Activated CD8-positive, alpha-beta T cell treated with anti-CD3 and anti-CD28 coated beads for 36 hours (primary cell): ENCODE results near the gene MECR. TPM values are rescaled to one million over a fixed set of nuclear protein-coding genes. Genes with fewer than 3 reads are reported as not detected.

ENCODE experiments used
- ATAC-seq: fragments of 200-7000 bp; cut with Tn5 transposase; one replicate; pipeline ENCODE4 v1.10.0; 2021; ENCODE audit warnings: mild to moderate bottlenecking, moderate library complexity
- CTCF ChIA-PET: fragments of 350-600 bp; sonication (Branson Sonifier 250); formaldehyde crosslinking; loops from one replicate; lab custom pipeline; 2021; ENCODE audit warnings: antibody characterized with exemption; lab: Charles Lee
- POLR2A ChIA-PET: fragments of 350-600 bp; sonication (Branson Sonifier 250); formaldehyde crosslinking; loops from one replicate; lab custom pipeline; 2021; ENCODE audit warnings: antibody characterized with exemption; lab: Charles Lee
- DNase-seq: peaks from one replicate; pipeline ENCODE4 v3.0.0-alpha.2; 2020
- H3K27ac Mint-ChIP-seq: one replicate; pipeline ENCODE4 v1.8.0; 2021; ENCODE audit warnings: mild to moderate bottlenecking, mixed read lengths
- H3K27me3 Mint-ChIP-seq: one replicate; pipeline ENCODE4 v1.8.0; 2021; ENCODE audit warnings: mixed read lengths
- H3K36me3 Mint-ChIP-seq: one replicate; pipeline ENCODE4 v1.8.0; 2021; ENCODE audit warnings: low read depth, mixed read lengths
- H3K4me1 Mint-ChIP-seq: one replicate; pipeline ENCODE4 v1.8.0; 2021; ENCODE audit warnings: low read depth, mixed read lengths
- H3K4me3 Mint-ChIP-seq: one replicate; pipeline ENCODE4 v1.8.0; 2021; ENCODE audit warnings: mild to moderate bottlenecking, moderate library complexity, mixed read lengths
- H3K9me3 Mint-ChIP-seq: one replicate; pipeline ENCODE4 v1.8.0; 2021; ENCODE audit warnings: mixed read lengths
- intact Hi-C: fragments of 100-400 bp; cut with micrococcal nuclease; formaldehyde crosslinking; loops from one replicate; pipeline ENCODE4 v1.10.0; 2022
- total RNA-seq, 2 experiments: library from RNA; stranded (reverse); gene quantifications; one replicate each; pipeline ENCODE4 v1.2.3, GENCODE V29; 2021
- TF ChIP-seq, protein P1 (sequence below): fragments of 200-600 bp; IDR thresholded peaks from one replicate; pipeline ENCODE4 v1.8.0; 2022; ENCODE audit warnings: antibody characterized with exemption, mild to moderate bottlenecking

MECR gene, protein sequence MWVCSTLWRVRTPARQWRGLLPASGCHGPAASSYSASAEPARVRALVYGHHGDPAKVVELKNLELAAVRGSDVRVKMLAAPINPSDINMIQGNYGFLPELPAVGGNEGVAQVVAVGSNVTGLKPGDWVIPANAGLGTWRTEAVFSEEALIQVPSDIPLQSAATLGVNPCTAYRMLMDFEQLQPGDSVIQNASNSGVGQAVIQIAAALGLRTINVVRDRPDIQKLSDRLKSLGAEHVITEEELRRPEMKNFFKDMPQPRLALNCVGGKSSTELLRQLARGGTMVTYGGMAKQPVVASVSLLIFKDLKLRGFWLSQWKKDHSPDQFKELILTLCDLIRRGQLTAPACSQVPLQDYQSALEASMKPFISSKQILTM
- 10 to 100 TPM; 42.2 to 43.5 TPM for total RNA-seq

DNA sequence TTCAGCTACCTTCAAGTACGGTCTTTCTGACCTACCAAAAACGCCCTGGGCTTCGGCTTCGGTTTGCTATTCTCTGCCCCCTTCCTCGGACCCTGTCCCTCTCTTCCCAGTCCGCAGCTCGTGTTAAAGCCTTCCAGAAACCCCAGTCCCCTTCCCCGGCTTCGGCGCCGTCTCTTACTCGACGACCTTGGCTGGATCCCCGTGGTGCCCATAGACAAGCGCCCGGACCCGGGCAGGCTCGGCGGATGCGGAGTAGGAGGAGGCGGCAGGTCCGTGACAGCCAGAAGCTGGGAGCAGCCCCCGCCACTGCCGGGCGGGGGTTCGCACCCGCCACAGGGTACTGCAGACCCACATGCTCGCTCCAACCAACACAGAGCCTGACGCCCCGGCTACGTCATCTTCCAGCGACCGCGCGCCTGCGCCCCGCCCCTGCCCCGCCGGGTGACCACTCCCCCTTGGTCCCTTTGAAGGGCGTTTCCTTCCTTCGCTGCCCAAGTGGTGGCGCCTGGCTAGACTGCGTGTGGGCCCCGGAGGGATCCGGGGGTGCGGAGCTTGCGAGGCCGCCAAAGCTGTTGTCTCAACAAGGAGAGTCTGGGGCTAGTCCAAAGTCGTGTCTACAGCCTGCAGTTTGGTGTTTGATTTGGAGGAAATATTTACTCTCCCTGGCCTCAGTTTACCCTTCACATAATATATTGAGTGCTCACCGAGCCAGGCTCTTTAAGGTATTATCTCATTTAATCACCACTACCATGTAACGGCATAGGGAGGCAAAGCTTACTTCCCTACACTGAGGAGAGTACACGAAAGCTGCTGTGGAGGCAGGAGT, at the start of gene MECR:
MECR (minus strand) TSS at position 382 of the 826 bp plus-strand sequence; CDS start at position 354, 28 bp downstream.
- DNase-seq (peak; percentile 96), ATAC-seq (peak; percentile 98)
- Mint-ChIP-seq H3K4me1 (peaks cover 21% of the 10 kb centered on the region), H3K4me3 (peak within 1 kb of the TSS; percentile 97), H3K27me3 (peaks cover 3% of the 10 kb centered on the region), H3K27ac (peak within 1 kb of the TSS; percentile 89), H3K9me3 (no peaks in the 10 kb centered on the region), H3K36me3 (no peaks in the 10 kb centered on the region)
- ChIA-PET POLR2A (interaction anchor here (0.6 to 3.1 kb wide), 9 partner anchors 9 to 220 kb away, joined by 3 to 11 read pairs (median 3); partner anchors contain the start of gene SRSF4), CTCF (interaction anchor here (0.7 to 2.1 kb wide), 7 partner anchors 10 to 1488 kb away, joined by 3 to 11 read pairs (median 3); partner anchors contain the start of gene SRSF4)
- intact Hi-C loops: no loop called here
- TF ChIP-seq, protein P1, sequence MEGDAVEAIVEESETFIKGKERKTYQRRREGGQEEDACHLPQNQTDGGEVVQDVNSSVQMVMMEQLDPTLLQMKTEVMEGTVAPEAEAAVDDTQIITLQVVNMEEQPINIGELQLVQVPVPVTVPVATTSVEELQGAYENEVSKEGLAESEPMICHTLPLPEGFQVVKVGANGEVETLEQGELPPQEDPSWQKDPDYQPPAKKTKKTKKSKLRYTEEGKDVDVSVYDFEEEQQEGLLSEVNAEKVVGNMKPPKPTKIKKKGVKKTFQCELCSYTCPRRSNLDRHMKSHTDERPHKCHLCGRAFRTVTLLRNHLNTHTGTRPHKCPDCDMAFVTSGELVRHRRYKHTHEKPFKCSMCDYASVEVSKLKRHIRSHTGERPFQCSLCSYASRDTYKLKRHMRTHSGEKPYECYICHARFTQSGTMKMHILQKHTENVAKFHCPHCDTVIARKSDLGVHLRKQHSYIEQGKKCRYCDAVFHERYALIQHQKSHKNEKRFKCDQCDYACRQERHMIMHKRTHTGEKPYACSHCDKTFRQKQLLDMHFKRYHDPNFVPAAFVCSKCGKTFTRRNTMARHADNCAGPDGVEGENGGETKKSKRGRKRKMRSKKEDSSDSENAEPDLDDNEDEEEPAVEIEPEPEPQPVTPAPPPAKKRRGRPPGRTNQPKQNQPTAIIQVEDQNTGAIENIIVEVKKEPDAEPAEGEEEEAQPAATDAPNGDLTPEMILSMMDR: no peak

DNA sequence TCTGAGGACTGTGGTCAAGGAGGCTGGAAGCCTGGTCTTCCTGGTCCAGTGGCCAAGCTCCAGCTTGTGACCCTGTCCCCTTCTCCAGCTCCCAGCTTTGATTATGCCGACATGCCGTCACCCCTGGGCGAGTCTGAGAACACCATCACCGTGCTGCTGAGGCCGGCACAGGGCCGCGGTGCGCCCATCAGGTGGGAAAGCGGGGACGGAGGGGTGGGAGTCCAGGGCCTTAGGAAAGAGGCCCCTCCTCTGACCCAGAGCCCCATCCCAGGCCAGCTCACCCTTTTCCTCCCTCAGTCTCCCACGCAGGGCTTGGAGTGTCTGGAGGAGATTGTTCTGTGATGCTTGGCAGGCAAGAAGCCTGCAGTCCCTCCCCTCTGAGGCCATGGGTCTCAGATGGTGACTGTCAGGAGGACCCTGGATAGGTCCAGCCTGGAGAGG, 49.2 kb upstream of the MECR start:
- POLR2A ChIA-PET: no interaction called here
- Mint-ChIP-seq H3K27me3 (no peaks in the 10 kb centered on the region), H3K4me3 (no peak overlapping the region), H3K4me1 (peaks cover 4% of the 10 kb centered on the region), H3K27ac (no peak overlapping the region), H3K36me3 (no peaks in the 10 kb centered on the region), H3K9me3 (no peaks in the 10 kb centered on the region)
- ATAC-seq: no peak
- CTCF ChIA-PET: no interaction called here
- no peak for DNase-seq
- intact Hi-C loops: no loop called here
- TF ChIP-seq, protein P1: no peak

DNA sequence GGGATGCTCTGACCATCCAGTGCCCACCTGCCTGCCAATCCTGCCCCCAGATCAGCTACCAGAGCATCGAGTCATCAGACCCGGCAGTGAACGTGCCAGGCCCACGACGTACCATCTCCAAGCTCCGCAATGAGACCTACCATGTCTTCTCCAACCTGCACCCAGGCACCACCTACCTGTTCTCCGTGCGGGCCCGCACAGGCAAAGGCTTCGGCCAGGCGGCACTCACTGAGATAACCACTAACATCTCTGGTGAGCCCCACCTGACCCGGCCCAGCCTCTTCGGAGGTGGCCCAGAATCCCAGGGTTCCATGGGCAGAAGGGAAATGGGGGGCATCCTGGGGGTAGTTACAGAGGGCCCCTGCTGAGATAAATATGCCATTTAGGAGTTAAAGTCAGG, 48.7 kb upstream of the MECR start:
- no peak overlapping the region for H3K27ac Mint-ChIP-seq
- TF ChIP-seq, protein P1: no peak
- ChIA-PET POLR2A (no interaction called here), CTCF (no interaction called here)
- H3K9me3 Mint-ChIP-seq: no peaks in the 10 kb centered on the region
- peaks cover under 1% of the 10 kb centered on the region for H3K27me3 Mint-ChIP-seq
- no peak for DNase-seq
- no peak overlapping the region for H3K4me3 Mint-ChIP-seq
- H3K4me1 Mint-ChIP-seq: peaks cover 4% of the 10 kb centered on the region
- no peaks in the 10 kb centered on the region for H3K36me3 Mint-ChIP-seq
- intact Hi-C loops: no loop called here
- no peak for ATAC-seq

DNA sequence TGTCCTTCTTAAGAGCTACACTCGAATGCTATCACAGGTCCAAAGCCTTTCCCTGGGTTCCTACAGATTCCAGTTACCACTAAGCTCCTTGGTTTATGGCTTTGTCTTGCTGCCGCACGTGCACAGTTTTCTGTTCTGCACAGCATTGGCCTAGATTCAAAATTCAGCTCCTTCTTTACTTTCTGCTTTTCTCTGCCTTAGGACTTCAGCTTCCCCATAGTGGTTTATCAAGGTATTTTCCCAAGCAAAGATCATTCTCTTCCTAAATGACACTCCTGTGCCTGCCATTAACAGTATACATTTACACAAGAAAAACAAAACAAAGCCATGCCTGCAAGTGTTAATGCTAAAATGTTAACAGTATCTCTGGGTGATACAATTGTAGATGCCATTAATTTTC, 47.4 kb upstream of the MECR start:
- ATAC-seq: no peak
- H3K4me3 Mint-ChIP-seq: no peak overlapping the region
- peaks cover 1% of the 10 kb centered on the region for H3K27me3 Mint-ChIP-seq
- POLR2A ChIA-PET: no interaction called here
- CTCF ChIA-PET: no interaction called here
- H3K9me3 Mint-ChIP-seq: no peaks in the 10 kb centered on the region
- intact Hi-C loops: no loop called here
- H3K27ac Mint-ChIP-seq: no peak overlapping the region
- TF ChIP-seq, protein P1: no peak
- DNase-seq: no peak
- no peaks in the 10 kb centered on the region for H3K4me1 Mint-ChIP-seq
- H3K36me3 Mint-ChIP-seq: no peaks in the 10 kb centered on the region

DNA sequence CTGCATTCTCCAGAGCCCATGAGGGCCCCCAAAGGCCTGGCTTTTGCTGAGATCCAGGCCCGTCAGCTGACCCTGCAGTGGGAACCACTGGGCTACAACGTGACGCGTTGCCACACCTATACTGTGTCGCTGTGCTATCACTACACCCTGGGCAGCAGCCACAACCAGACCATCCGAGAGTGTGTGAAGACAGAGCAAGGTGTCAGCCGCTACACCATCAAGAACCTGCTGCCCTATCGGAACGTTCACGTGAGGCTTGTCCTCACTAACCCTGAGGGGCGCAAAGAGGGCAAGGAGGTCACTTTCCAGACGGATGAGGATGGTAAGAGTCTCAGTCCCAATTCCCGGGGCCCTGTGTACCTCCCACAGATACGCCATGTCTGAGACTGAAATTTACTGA, 44.7 kb upstream of the MECR start:
- CTCF ChIA-PET: no interaction called here
- POLR2A ChIA-PET: no interaction called here
- H3K9me3 Mint-ChIP-seq: no peaks in the 10 kb centered on the region
- no peak overlapping the region for H3K27ac Mint-ChIP-seq
- DNase-seq (no peak), ATAC-seq (no peak)
- no peak overlapping the region for H3K4me3 Mint-ChIP-seq
- no peaks in the 10 kb centered on the region for H3K36me3 Mint-ChIP-seq
- intact Hi-C loops: no loop called here
- no peaks in the 10 kb centered on the region for H3K4me1 Mint-ChIP-seq
- TF ChIP-seq, protein P1: no peak
- H3K27me3 Mint-ChIP-seq: peaks cover 3% of the 10 kb centered on the region
